Activated CD8-positive, alpha-beta memory T cell treated with anti-CD3 and anti-CD28 coated beads for 36 hours (primary cell): ENCODE data around the gene IGF2BP2. TPM values are rescaled to one million over a fixed set of nuclear protein-coding genes. Genes with fewer than 3 reads are reported as not detected.
"Not testable (repeated sequence)": the region's sequence is repeated elsewhere in the genome, so short reads cannot be mapped to it uniquely, and the experiment has no call there.

ENCODE experiments used
- CTCF ChIA-PET: fragments of 350-600 bp; sonication (Branson Sonifier 250); formaldehyde crosslinking; loops from one replicate; lab custom pipeline; 2021; ENCODE audit warnings: antibody characterized with exemption; lab: Charles Lee
- POLR2A ChIA-PET: fragments of 350-600 bp; sonication (Branson Sonifier 250); formaldehyde crosslinking; loops from one replicate; lab custom pipeline; 2021; ENCODE audit warnings: antibody characterized with exemption; lab: Charles Lee
- total RNA-seq, 2 experiments: library from RNA; stranded (reverse); gene quantifications; one replicate each; pipeline ENCODE4 v1.2.3, GENCODE V29; 2021

The IGF2BP2 gene
- total RNA-seq, 2 experiments from 2014 or later: 0.32 to 0.65 TPM

- CTCF ChIA-PET, POLR2A ChIA-PET: not testable (repeated sequence)
Observed at GRCh38 chr3:185645191-185645590, 179.7 kb downstream of the IGF2BP2 start.

GRCh38 chr3:185640308-185640707 lies 184.5 kb downstream of the IGF2BP2 start:
- ChIA-PET CTCF (interaction anchor here (0.6 kb wide), 1 partner anchor 16 kb away, joined by 4 read pairs; no protein-coding TSS in a partner anchor), POLR2A (no interaction called here)

- CTCF ChIA-PET: no interaction called here
- POLR2A ChIA-PET: no interaction called here
Observed at GRCh38 chr3:185639632-185640206, 185.1 kb downstream of the IGF2BP2 start.

GRCh38 chr3:185638651-185639050 lies 186.2 kb downstream of the IGF2BP2 start:
- POLR2A ChIA-PET: not testable (repeated sequence)

GRCh38 chr3:185637388-185637787 lies 187.5 kb downstream of the IGF2BP2 start:
- ChIA-PET POLR2A (no interaction called here), CTCF (no interaction called here)

More at GRCh38 chr3:185638651-185639050, 186.2 kb downstream of the IGF2BP2 start:
- CTCF ChIA-PET: interaction anchor here (0.7 kb wide), 2 partner anchors 130 to 430 kb away, joined by 3 to 5 read pairs; no protein-coding TSS in a partner anchor

- CTCF ChIA-PET: interaction anchor here (1.1 kb wide), 1 partner anchor 135 kb away, joined by 4 read pairs; no protein-coding TSS in a partner anchor
- POLR2A ChIA-PET: no interaction called here
Observed at GRCh38 chr3:185632996-185633395, 191.8 kb downstream of the IGF2BP2 start.

GRCh38 chr3:185631508-185632206 lies 193.2 kb downstream of the IGF2BP2 start:
- CTCF ChIA-PET: no interaction called here
- POLR2A ChIA-PET: no interaction called here

- ChIA-PET CTCF (no interaction called here), POLR2A (no interaction called here)
Observed at GRCh38 chr3:185631108-185631507, 193.7 kb downstream of the IGF2BP2 start.

GRCh38 chr3:185630182-185630622 lies 194.6 kb downstream of the IGF2BP2 start:
- POLR2A ChIA-PET: no interaction called here
- CTCF ChIA-PET: no interaction called here

GRCh38 chr3:185629554-185630181 lies 195.2 kb downstream of the IGF2BP2 start:
- ChIA-PET CTCF (no interaction called here), POLR2A (no interaction called here)

GRCh38 chr3:185625784-185626183 lies 199.1 kb downstream of the IGF2BP2 start:
- ChIA-PET CTCF (no interaction called here), POLR2A (no interaction called here)

GRCh38 chr3:185623939-185624665 lies 200.7 kb downstream of the IGF2BP2 start:
- CTCF ChIA-PET: interaction anchor here (0.7 kb wide), 1 partner anchor 16 kb away, joined by 4 read pairs; no protein-coding TSS in a partner anchor
- POLR2A ChIA-PET: no interaction called here

GRCh38 chr3:185613016-185613415 lies 211.8 kb downstream of the IGF2BP2 start:
- POLR2A ChIA-PET: no interaction called here
- CTCF ChIA-PET: no interaction called here

GRCh38 chr3:185606196-185606595 lies 218.6 kb downstream of the IGF2BP2 start:
- ChIA-PET POLR2A (no interaction called here), CTCF (no interaction called here)

GRCh38 chr3:185605566-185605965 lies 219.3 kb downstream of the IGF2BP2 start:
- CTCF ChIA-PET: no interaction called here
- POLR2A ChIA-PET: no interaction called here

GRCh38 chr3:185595526-185595925 lies 229.3 kb downstream of the IGF2BP2 start:
- CTCF ChIA-PET: interaction anchor here (1.4 kb wide), 1 partner anchor 20 kb away, joined by 3 read pairs; no protein-coding TSS in a partner anchor
- POLR2A ChIA-PET: no interaction called here

- ChIA-PET POLR2A (no interaction called here), CTCF (interaction anchor here (0.7 kb wide), 1 partner anchor 1042 kb away, joined by 4 read pairs; no protein-coding TSS in a partner anchor)
Observed at GRCh38 chr3:185594073-185594472, 230.8 kb downstream of the IGF2BP2 start.
